Sigmoid colon (tissue), 4 donors: ENCODE data around the gene KRT74.

Experiments used
- CTCF ChIP-seq, 4 experiments: fragments of 450-650 bp in 3 of 4; fragments of 200-600 bp in 1 of 4; IDR thresholded peaks; one replicate each; pipeline ENCODE4 v1.5.1; 2016 to 2019; ENCODE audit warnings: antibody characterized with exemption in 4 of 4, mild to moderate bottlenecking in 3 of 4, moderate library complexity in 2 of 4
- EP300 ChIP-seq, 4 donors: sonication (generic); formaldehyde crosslinking; IDR thresholded peaks; one replicate each; pipeline ENCODE4 v1.6.1; 2017; ENCODE audit warnings: antibody characterized with exemption in 4 of 4
- POLR2A ChIP-seq, 2 donors: fragments of 450-650 bp; IDR thresholded peaks; one replicate each; pipeline ENCODE4 v1.6.1; 2016; ENCODE audit warnings: antibody characterized with exemption in 2 of 2, mild to moderate bottlenecking in 2 of 2, moderate library complexity in 2 of 2
- POLR2AphosphoS5 ChIP-seq, 4 donors: sonication (generic); formaldehyde crosslinking; IDR thresholded peaks; one replicate each; pipeline ENCODE4 v1.6.1; 2017; ENCODE audit warnings: antibody characterized with exemption in 4 of 4

GRCh38 chr12:52552055-52552454 is 21.6 kb downstream of the KRT74 start:
- TF ChIP-seq POLR2A (IDR thresholded peaks at IDR 0.05): no peak
- TF ChIP-seq CTCF (IDR thresholded peaks at IDR 0.05): no peak
- TF ChIP-seq POLR2AphosphoS5 (IDR thresholded peaks at IDR 0.05): no peak
- TF ChIP-seq EP300 (IDR thresholded peaks at IDR 0.05): no peak
